Measurements from ENCODE around the gene UPP2.

Gene UPP2

GRCh38 chr2:158140201-158140600 lies 38.5 kb downstream of the UPP2 start:
- no peak for DNase-seq

- no peak for DNase-seq
Measured at GRCh38 chr2:158142165-158142564, 40.5 kb downstream of the UPP2 start.

- no peak for DNase-seq
Measured at GRCh38 chr2:158142568-158143332, 41.1 kb downstream of the UPP2 start.

GRCh38 chr2:158143703-158144360 lies 42.2 kb downstream of the UPP2 start:
- no peak for DNase-seq

GRCh38 chr2:158144914-158145625 lies 43.4 kb downstream of the UPP2 start:
- no peak for DNase-seq

- no peak for DNase-seq
Measured at GRCh38 chr2:158153270-158154015, 51.8 kb downstream of the UPP2 start.

- DNase-seq, result no peak
Measured at GRCh38 chr2:158154596-158154995, 52.9 kb downstream of the UPP2 start.

- no peak for DNase-seq
Measured at GRCh38 chr2:158172719-158173118, 71.0 kb downstream of the UPP2 start.

GRCh38 chr2:158174495-158174894 lies 72.8 kb downstream of the UPP2 start:
- DNase-seq, result no peak

GRCh38 chr2:158174956-158175355 lies 73.3 kb downstream of the UPP2 start:
- DNase-seq, result no peak

- DNase-seq, result no peak
Measured at GRCh38 chr2:158178646-158179045, 77.0 kb downstream of the UPP2 start.

GRCh38 chr2:158179660-158180059 lies 78.0 kb downstream of the UPP2 start:
- no peak for DNase-seq

- no peak for DNase-seq
Measured at GRCh38 chr2:158181171-158181570, 79.5 kb downstream of the UPP2 start.

GRCh38 chr2:158182676-158183295 lies 81.1 kb downstream of the UPP2 start:
- DNase-seq, result no peak

GRCh38 chr2:158184001-158184400 lies 82.3 kb downstream of the UPP2 start:
- peak in 24 of 58 donors; percentile 1 to 71 (median 26) for DNase-seq

GRCh38 chr2:158184556-158185343 lies 83.1 kb downstream of the UPP2 start:
- no peak for DNase-seq
